Hepatocyte (in vitro differentiated cells): ENCODE results near the gene RGS3. TPM values are rescaled to one million over a fixed set of nuclear protein-coding genes. Genes with fewer than 3 reads are reported as not detected.

Experiments
- DNase-seq: peaks from one replicate; pipeline ENCODE4 v3.0.0-alpha.2; 2016; ENCODE audit warnings: low spot score
- H2AFZ ChIP-seq: fragments of 200-600 bp; sonication (generic); 2 replicates; pipeline ENCODE4 v1.6.0; 2016; ENCODE audit warnings: antibody characterized with exemption, mild to moderate bottlenecking
- H3K27ac ChIP-seq: fragments of 200-600 bp; sonication (generic); 2 replicates; pipeline ENCODE4 v1.5.1; 2016; ENCODE audit warnings: mild to moderate bottlenecking
- H3K27me3 ChIP-seq: fragments of 200-600 bp; sonication (generic); 2 replicates; pipeline ENCODE4 v1.6.1; 2016
- H3K36me3 ChIP-seq: fragments of 200-600 bp; sonication (generic); replicated peaks from 2 replicates; pipeline ENCODE4 v1.5.1; 2016; ENCODE audit warnings: low read depth; ENCODE audit not compliant: insufficient read depth
- H3K4me1 ChIP-seq: fragments of 200-600 bp; sonication (generic); 2 replicates; pipeline ENCODE4 v1.5.1; 2016; ENCODE audit warnings: mild to moderate bottlenecking, moderate library complexity; ENCODE audit not compliant: insufficient read depth
- H3K4me2 ChIP-seq: fragments of 200-600 bp; sonication (generic); 2 replicates; pipeline ENCODE4 v1.6.0; 2016
- H3K4me3 ChIP-seq: fragments of 200-600 bp; sonication (generic); 2 replicates; pipeline ENCODE4 v1.5.1; 2016; ENCODE audit warnings: mild to moderate bottlenecking
- H3K79me2 ChIP-seq: fragments of 200-600 bp; sonication (generic); 2 replicates; pipeline ENCODE4 v1.6.0; 2017; ENCODE audit warnings: mild to moderate bottlenecking
- H3K9me2 ChIP-seq: fragments of 200-600 bp; sonication (generic); replicated peaks from 2 replicates; pipeline ENCODE4 v1.6.0; 2017; ENCODE audit warnings: mild to moderate bottlenecking; ENCODE audit not compliant: insufficient read depth
- H3K9me3 ChIP-seq: fragments of 200-600 bp; sonication (generic); 2 replicates; pipeline ENCODE4 v1.5.1; 2016; ENCODE audit warnings: low read depth, mild to moderate bottlenecking
- H4K20me1 ChIP-seq: fragments of 200-600 bp; sonication (generic); 2 replicates; pipeline ENCODE4 v1.6.0; 2016; ENCODE audit warnings: mild to moderate bottlenecking; ENCODE audit not compliant: insufficient read depth, poor library complexity, severe bottlenecking
- CTCF ChIP-seq: fragments of 200-600 bp; sonication (generic); IDR thresholded peaks from 2 replicates; pipeline ENCODE4 v1.5.1; 2016; ENCODE audit warnings: antibody characterized with exemption, mild to moderate bottlenecking; ENCODE audit not compliant: poor library complexity
- EZH2 ChIP-seq: fragments of 200-600 bp; sonication (generic); IDR thresholded peaks from 2 replicates; pipeline ENCODE4 v1.6.1; 2016; ENCODE audit warnings: antibody characterized with exemption, mild to moderate bottlenecking, borderline replicate concordance
- EZH2phosphoT487 ChIP-seq: fragments of 200-600 bp; sonication (generic); IDR thresholded peaks from one replicate; pipeline ENCODE4 v1.6.1; 2018; ENCODE audit warnings: antibody characterized with exemption, mild to moderate bottlenecking, low read depth, moderate library complexity; ENCODE audit not compliant: unreplicated experiment, severe bottlenecking
- WGBS: methylation state at CpG from one replicate; pipeline ENCODE4 v1.1.6; 2016; ENCODE audit warnings: low lambda C conversion rate; ENCODE audit errors: missing lambda C conversion rate; 5-methylcytosine and 5-hydroxymethylcytosine counted together
- polyA plus RNA-seq: library from polyadenylated mRNA; unstranded; fragments of >200 nt; fragmentation: Nextera tagmentation; extraction: Ambion mirVana; gene quantifications from 2 replicates; pipeline ENCODE4 v1.2.1, GENCODE V29; 2016
- total RNA-seq: library from RNA; depleted of rRNA; stranded (reverse); fragments of >200 nt; gene quantifications from 2 replicates; pipeline ENCODE4 v1.2.3, GENCODE V29; 2014

Gene RGS3
- total and polyA plus RNA-seq, 2 experiments from 2014 or later = 48.0 to 62.7 TPM

- H3K9me3 ChIP-seq = no peaks in the 10 kb centered on the region
- no peak overlapping the region for H3K4me3 ChIP-seq
- H3K4me1 ChIP-seq = peaks cover 15% of the 10 kb centered on the region
- H3K27me3 ChIP-seq = no peaks in the 10 kb centered on the region
- no peaks in the 10 kb centered on the region for H4K20me1 ChIP-seq
- DNase-seq = no peak
- no peaks in the 10 kb centered on the region for H3K36me3 ChIP-seq
- 93% methylated on average over 4 of the region's 4 CpGs for WGBS
- TF ChIP-seq EZH2phosphoT487 (no peak), EZH2 (no peak)
- no peak overlapping the region for H3K27ac ChIP-seq
- peaks cover 2% of the 10 kb centered on the region for H3K79me2 ChIP-seq
- no peak overlapping the region for H2AFZ ChIP-seq
- H3K9me2 ChIP-seq = no peaks in the 10 kb centered on the region
- no peak overlapping the region for H3K4me2 ChIP-seq
Observed at GRCh38 chr9:113580954-113581311, 117.4 kb downstream of the RGS3 start.

- no peaks in the 10 kb centered on the region for H3K9me2 ChIP-seq
- H3K27me3 ChIP-seq = no peaks in the 10 kb centered on the region
- H4K20me1 ChIP-seq = no peaks in the 10 kb centered on the region
- TF ChIP-seq EZH2 = no peak
- no peak for TF ChIP-seq EZH2phosphoT487
- TF ChIP-seq CTCF = no peak
- H2AFZ ChIP-seq = no peak overlapping the region
- no peak overlapping the region for H3K4me2 ChIP-seq
- 83% methylated on average over 17 of the region's 17 CpGs for WGBS
- no peaks in the 10 kb centered on the region for H3K9me3 ChIP-seq
- H3K36me3 ChIP-seq = no peaks in the 10 kb centered on the region
- no peak overlapping the region for H3K4me3 ChIP-seq
- peaks cover 2% of the 10 kb centered on the region for H3K79me2 ChIP-seq
- H3K27ac ChIP-seq = no peak overlapping the region
- peaks cover 15% of the 10 kb centered on the region for H3K4me1 ChIP-seq
- no peak for DNase-seq
Observed at GRCh38 chr9:113581865-113582697, 118.6 kb downstream of the RGS3 start.

GRCh38 chr9:113582698-113583200 is 119.2 kb downstream of the RGS3 start:
- H3K27ac ChIP-seq = no peak overlapping the region
- H3K9me2 ChIP-seq = no peaks in the 10 kb centered on the region
- peaks cover 15% of the 10 kb centered on the region for H3K4me1 ChIP-seq
- H3K4me3 ChIP-seq = no peak overlapping the region
- no peaks in the 10 kb centered on the region for H3K27me3 ChIP-seq
- DNase-seq = no peak
- WGBS = 89% methylated on average over 6 of the region's 6 CpGs
- H4K20me1 ChIP-seq = no peaks in the 10 kb centered on the region
- no peak overlapping the region for H3K4me2 ChIP-seq
- no peaks in the 10 kb centered on the region for H3K36me3 ChIP-seq
- H3K9me3 ChIP-seq = no peaks in the 10 kb centered on the region
- H2AFZ ChIP-seq = no peak overlapping the region
- no peak for TF ChIP-seq CTCF
- TF ChIP-seq EZH2 = no peak
- TF ChIP-seq EZH2phosphoT487 = no peak
- H3K79me2 ChIP-seq = peaks cover 2% of the 10 kb centered on the region
